ENCODE results near the gene ARL9.

DNA sequence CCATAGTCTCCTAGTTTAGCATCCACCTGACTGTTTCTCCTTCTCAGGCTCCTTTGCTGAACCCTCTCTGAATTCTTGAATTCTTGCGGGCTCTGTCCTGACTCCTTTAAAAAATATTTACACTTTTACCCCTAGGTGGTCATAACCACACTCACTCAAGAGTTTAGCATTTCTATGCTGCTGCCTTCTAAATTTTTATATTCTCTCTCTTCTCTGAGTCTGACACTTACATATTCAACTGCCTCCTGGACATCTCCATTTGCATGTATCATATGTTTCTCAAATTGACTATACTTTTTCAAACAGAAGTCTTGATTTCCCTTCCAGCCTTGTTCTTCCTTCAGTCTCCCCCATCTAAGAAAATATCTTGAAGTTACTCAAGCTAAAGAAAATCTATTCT is 31.6 kb downstream of the ARL9 start:
- TF ChIP-seq, protein P1, sequence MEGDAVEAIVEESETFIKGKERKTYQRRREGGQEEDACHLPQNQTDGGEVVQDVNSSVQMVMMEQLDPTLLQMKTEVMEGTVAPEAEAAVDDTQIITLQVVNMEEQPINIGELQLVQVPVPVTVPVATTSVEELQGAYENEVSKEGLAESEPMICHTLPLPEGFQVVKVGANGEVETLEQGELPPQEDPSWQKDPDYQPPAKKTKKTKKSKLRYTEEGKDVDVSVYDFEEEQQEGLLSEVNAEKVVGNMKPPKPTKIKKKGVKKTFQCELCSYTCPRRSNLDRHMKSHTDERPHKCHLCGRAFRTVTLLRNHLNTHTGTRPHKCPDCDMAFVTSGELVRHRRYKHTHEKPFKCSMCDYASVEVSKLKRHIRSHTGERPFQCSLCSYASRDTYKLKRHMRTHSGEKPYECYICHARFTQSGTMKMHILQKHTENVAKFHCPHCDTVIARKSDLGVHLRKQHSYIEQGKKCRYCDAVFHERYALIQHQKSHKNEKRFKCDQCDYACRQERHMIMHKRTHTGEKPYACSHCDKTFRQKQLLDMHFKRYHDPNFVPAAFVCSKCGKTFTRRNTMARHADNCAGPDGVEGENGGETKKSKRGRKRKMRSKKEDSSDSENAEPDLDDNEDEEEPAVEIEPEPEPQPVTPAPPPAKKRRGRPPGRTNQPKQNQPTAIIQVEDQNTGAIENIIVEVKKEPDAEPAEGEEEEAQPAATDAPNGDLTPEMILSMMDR (IDR thresholded peaks at IDR 0.05 in 8 of 11, conservative IDR thresholded peaks at IDR 0.05 in 3 of 11): no peak
- no peak for TF ChIP-seq POLR2AphosphoS5 (IDR thresholded peaks at IDR 0.05)
